NOMO-1 treated with dmso at 0.1 percent for 144 hours (cell line): Measurements from ENCODE around the gene GIMAP7.
"Not testable (repeated sequence)": the region's sequence is repeated elsewhere in the genome, so short reads cannot be mapped to it uniquely, and the experiment has no call there.

Experiments used
- DNase-seq: peaks from one replicate; lab custom pipeline; 2025; ENCODE audit not compliant: unreplicated experiment; lab: John Stamatoyannopoulos, UW

GIMAP7 gene

DNA sequence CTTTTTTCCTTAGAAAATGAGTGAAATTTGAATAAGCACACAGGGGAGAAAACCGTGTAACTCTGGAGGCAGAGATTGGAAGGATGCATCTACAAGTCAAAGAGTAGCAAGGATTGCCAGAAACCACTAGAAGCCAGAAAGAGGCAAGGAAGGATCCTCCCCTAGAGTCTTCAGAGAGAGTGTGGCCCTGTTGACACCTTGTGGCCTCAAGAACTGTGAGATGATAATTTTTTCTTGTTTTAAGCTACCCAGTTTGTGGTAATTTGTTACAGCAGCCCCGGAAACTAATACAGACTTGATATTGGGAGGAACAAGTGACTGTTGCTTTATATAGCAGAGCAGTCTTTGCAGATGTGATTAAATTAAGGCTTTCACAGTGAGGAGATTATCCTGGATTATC, 3.6 kb upstream of the GIMAP7 start:
- no peak for DNase-seq

DNA sequence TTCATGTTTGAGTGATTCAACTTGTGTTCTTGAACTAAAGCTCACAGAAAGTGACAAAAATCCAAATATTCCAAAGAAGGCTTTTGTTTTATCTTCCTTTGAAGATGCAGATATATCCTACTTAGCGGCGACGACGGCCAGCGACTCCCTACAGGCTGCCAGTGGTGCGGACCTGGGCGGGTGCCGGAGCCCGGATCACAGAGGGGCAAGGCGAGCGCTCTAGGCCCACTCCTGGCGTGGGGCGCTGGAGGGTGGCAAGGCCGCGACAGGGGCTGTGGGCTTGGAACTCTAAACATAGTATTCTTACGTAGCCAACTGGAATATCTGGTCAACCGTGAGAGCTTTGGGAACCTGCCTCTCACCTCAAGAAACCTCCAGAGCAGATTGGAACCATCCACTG, 914 bp upstream of the GIMAP7 start:
- DNase-seq, result no peak

DNA sequence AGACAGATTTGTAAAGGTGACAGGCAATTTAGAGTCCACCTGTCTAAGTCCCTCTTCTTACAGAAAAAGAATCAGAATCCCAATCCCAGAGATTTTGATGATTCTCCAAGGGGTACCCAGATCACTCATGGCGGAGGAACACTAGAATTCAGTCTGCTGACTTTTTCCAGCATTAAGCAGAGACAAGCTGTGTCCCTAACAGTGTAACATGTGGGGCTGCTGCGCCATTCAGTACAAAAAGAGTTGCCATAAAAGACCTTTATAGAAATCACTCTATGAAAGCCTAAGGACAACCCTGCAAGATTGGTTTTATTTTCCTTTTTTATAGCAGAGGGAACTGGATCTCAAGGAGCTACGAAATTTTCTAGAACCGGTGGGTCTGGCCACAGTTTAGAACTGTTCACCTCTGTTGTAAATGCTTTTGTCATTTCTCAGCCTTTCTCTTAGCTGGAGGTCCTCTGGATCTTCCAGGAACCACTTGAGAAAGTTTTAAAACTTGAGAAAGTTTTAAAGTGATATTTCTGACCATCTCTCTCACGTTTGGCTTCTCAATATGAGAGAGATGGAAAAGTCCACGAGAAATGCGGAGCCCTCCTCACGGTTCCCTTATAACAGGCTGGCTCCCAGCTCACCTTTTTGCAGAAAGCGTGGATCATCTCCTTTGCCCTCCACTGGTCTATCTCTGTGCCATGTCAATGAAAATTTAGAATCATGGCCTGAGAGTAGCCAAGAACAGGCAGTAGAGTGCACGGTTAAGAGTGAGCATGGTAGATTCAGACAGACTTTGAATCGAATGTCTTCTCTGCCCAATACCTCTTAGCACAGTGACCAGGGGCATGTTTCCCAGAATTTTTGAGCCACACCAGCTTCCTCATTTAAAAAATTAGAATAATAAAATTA, 826 bp downstream of the GIMAP7 start:
- no peak for DNase-seq

DNA sequence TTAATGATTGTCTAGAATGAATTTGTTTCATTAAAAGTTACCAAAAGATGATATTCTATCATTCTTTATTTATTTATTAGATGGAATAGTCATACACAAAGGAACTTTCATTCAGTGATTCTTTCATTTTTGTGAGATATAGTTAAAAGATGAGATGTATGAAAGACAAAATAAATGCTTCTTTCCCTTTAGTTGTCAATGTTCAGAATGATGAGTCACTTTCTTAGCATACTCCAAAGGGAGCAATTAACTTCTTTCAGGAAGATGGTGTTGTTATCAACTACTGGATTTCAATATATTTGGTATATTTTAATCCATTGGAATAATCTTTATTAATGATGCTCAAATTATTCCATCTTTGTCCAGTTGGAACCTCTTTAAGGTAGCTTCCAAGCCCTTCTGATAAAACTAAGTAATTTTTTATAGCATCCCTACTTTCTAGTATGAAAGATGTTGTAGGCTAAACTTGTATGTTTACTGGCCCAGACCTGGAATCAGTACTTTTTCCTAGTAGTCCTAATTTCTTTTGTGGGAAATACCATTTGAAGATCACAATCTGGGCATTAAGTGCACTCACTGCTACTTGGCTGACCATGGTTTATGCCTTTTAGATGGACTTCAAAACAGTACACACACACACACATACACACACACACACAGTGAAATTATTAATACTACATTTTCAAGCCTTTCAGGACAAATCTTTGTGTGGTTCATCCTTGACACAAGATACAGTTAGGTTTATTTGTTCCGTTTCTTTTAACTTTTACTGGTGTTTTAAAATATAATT, 2.5 kb downstream of the GIMAP7 start:
- DNase-seq, result no peak

DNA sequence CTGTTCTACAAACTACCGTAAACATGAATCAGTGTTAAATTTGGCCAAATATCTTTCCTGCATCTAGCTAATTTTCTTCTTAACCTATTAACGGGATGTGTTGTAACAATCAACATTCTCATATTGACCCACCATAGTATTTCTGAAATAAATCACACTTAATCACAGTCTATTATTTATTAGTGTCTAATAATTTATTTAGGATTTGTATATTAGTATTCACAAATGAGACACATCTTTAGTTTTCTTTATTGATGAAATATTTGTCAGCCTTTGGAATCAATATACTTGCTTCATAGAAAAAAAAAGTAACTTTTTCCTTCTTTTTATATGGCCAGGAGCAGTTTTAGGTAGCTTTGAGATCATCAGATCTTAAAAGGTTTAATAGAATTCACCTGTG, 4.6 kb downstream of the GIMAP7 start:
- no peak for DNase-seq

DNA sequence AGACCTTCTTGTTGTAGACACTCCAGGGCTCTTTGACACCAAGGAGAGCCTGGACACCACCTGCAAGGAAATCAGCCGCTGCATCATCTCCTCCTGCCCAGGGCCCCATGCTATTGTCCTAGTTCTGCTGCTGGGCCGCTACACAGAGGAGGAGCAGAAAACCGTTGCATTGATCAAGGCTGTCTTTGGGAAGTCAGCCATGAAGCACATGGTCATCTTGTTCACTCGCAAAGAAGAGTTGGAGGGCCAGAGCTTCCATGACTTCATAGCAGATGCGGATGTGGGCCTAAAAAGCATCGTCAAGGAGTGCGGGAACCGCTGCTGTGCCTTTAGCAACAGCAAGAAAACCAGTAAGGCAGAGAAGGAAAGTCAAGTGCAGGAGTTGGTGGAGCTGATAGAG, 5.5 kb downstream of the GIMAP7 start:
- no peak for DNase-seq

DNA sequence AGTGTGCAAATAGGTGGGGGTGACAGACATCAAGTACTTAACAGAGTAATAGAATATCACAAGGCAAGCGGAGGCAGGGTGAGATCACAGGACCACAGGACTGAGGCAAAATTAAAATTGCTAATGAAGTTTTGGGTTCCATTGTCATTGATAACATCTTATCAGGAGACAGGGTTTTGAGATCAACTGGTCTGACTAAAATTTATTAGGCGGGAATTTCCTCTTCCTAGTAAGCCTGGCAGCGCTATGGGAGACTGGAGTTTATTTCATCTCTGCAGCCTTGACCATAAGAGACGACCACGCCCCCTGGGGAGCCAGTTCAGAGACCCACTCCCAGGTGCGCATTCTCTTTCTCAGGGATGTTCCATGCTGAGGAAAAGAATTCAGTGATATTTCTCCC, 8.3 kb downstream of the GIMAP7 start:
- DNase-seq, result not testable (repeated sequence)

DNA sequence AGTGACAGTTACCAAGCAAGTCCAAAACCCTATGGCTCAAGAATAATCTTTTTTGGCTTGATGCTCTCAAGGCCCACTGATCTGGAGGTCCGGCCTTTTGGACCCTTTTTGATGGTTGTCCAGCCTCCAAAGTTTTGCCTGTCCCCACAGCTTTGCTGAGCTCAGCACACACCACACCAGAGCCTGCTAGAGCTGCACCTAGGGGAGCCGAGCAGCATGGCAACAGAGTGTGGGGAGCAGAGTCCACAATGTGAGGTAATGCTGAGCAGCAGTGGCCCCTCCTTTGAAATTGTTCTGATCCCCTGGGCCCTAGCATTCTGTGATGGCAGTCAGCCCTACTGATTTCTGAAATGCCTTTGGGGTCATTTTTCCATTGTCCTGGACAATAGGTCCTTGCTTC, 9.3 kb downstream of the GIMAP7 start:
- DNase-seq, result no peak

DNA sequence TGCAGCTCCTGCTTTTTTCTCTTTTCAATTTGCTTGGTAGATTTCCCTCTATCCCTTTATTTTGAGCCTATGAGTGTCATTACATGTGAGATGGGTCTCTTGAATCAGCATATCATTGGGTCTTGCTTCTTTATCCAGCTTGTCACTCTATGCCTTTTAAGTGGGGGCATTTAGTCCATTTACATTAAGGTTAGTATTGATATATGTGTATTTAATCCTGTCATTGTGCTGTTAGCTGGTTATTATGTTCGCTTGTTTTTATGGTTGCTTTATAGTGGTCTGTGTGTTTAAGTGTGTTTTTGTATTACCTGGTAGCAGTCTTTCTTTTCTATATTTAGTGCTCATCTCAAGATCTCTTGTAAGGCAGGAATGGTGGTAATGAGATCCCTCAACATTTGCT, 17.0 kb downstream of the GIMAP7 start:
- no peak for DNase-seq

DNA sequence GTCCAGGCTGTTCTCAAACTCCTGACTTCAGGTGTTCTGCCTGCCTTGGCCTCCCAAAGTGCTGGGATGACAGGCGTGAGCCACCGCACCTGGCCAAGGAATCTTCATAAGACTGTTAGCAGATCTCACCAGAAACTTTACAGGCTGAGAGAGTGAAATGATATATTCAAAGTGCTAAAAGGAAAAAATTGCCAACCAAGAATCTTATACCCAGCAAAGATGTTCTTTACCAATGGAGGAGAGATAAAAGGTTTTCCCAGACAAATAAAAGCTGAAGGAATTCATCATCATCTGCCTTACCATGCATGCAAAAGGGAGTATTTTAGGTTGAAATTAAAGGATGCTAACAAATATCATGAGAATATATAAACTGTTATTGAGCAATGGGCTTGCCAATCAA, 23.6 kb downstream of the GIMAP7 start:
- no peak for DNase-seq

DNA sequence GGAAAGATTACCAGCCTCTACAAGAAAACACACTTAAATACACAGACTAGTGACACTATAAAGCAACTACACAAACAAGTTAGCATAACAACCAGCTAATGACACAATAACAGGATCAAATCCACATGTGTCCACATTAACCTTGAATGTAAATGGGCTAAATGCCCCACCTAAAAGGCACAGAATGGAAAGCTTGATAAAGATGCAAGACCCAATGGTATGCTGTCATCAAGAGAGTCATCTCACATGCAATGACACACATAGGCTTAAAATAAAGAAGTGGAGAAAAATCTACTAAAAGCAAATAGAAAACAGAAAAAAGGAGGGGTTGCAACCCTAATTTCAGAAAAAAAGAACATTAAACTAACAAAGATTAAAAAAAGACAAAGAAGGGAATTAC, 38.5 kb downstream of the GIMAP7 start:
- DNase-seq, result no peak

DNA sequence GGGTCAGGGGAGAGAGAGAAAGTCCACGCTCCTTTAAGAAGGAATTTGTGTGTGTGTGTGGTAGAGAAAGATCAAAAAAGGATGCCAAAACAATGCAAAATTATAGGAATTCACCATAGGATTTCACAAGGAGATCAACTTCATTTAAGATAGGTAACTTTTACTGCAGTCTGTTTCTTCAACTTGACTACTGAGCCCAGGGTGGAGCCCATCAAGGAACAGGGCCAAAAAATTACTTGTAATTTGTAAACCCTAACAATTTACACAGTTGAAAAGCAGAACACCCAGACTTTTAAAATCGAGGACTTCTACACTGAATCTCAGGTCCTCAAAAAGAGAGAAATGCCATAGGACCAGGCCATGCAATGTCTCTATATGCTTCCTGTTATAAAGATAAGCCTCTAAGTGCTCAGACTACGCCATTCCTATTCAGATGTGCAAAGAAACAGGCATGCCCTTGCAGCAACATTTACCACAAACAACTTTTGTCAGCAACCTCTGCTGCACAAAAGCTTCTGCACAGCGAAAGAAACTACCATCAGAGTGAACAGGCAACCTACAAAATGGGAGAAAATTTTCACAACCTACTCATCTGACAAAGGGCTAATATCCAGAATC, 42.0 kb downstream of the GIMAP7 start:
- DNase-seq, result no peak

DNA sequence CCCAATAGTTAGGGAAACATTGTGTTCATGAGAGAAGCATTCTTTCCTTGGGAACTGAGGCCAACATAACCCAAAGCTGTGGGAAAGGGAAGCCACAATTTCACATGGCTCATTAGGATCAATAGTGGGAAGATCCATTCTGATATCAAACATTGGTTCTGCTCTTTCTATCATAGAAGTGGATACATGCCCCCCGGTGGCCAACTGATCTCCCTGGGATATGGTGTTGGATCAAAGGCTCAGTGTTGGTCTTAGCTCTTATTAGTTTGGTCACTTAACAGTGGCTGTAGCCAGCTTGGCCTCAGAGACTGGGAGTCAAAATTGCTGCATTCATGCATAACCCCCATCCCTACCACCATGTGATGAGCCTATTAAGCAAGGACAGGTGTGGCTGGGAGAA, 45.8 kb downstream of the GIMAP7 start:
- DNase-seq, result no peak

DNA sequence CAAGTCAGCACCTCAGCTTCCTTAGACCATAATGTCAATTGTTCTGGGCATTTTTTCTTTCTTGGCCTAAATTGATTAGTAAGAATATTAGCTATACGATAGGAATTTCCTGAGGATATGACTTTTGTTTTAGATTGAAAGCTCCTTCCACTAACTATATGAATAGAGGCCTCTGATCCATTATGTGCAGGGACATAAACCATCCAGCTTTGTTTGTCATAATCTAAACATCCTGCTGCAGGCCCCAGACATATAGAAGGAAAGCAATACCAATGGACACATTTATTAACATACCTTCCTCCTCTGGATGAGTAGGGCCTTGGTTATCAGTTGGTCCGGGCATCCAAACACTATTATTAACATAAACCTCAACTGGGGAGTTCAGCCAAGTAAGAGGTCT, 48.2 kb downstream of the GIMAP7 start:
- no peak for DNase-seq

DNA sequence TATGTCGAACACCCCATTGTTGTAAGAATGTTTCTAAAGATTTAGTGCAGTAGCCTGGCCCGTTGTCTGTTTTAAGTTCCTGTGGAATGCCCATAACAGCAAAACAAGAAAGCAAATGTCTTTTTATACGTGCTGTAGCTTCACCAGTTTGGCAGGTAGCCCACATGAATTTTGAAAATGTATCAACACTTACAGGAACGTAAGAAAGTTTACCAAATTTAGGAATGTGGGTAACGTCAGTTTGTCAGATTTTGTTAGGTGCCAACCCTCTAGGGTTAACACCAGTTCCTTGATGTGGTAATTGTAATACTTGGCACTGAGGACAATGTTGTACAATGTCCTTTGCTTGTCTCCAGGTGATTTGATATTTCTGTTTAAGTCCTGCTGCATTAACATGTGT, 49.3 kb downstream of the GIMAP7 start:
- DNase-seq, result no peak

DNA sequence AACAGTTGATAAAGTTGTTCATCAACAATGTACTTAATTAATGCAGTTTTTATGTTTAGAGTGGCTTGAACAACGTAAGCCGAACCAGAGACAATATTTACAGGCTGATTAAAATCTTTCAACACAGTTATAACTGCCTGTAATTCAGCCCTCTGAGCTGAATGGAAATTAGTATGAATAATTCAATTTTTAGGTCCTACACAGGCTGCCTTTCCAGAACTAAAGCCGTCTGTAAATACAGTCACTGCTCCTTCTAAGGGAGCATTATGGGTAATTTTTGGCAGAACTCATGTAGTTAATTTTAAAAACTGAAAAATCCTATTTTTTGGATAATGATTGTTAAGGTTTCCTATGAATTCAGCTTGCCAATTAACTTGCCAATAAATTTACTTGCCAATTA, 49.9 kb downstream of the GIMAP7 start:
- no peak for DNase-seq

DNA sequence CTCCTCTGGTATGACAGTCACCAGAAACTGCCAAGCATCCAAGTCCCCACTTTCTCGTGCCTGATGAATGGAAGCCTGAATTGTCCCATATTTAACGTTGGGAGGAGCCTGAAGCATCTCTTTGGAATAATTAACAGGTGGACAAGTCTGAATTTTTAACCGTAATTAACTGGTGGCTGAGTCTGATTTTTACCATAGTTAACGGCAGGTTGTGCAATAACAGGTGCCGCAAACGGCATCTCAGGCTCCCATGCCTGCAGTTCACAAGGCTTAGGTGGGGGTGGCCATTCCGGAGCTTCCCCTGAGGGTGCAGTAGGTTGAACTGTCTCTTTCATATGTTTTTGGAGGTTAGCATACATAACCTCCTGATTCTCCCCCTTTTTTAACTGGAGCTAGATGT, 50.6 kb downstream of the GIMAP7 start:
- no peak for DNase-seq

DNA sequence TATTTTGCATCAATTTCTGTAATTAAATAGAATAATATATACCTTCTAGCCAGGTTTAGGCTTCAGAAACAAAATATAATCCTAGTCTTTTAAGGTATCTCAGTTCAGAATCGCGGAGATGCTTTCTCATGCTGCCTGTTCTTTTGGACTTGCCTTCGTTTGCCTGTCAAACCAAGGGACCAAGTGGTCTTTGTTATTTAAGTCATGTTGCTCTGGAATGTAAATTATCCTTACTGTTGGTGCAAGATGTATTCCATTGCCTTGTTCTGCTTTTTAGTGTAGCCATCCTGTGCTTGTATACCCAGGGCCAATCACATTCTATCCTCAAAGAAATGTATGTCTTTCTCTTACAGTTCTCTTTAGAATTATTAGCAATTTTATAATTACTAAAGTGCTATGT, 51.5 kb downstream of the GIMAP7 start:
- no peak for DNase-seq

DNA sequence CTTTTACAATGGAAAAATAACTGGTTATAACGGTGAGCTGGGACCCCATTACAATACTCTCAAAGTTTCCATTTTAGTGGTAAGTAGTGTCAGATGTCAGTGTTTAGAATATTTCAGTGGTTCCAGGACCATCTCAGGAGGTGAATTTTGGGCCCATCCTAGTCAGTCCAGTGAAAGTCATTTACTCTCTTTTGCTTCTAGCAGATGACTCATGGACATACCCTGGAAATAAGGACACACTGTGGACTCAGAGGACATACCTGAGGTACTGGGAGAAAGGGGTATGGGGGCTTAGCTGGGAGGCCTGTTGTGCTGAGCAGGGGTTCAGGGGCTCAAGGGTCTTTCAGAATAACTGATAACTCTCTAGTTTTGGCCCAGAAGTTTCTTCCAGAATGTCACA, 51.9 kb downstream of the GIMAP7 start:
- no peak for DNase-seq

DNA sequence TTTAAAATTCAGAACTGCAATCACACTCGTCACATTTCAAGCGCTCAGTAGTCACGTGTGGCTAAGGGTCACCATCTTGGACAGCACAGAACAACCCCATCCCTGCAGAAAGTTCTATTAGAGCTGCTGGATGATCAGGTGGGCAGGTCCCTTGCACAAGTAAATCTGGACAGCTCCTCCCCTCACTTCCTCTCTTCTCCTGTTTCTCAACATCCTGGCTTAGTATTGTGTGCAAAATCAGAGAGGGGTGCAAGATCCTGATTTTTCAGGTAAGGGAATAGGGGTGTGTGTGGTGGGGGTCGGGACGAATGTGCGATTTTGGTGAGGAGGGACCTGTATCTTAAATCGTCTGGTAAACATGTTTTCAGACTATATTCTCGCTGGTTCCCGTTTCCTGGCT, 52.5 kb downstream of the GIMAP7 start, which contains the start of gene GIMAP4:
Gene GIMAP4 (plus strand): TSS at position 222 of the 400 bp plus-strand sequence. CDS start 2,512 bp downstream, outside the sequence.
- no peak for DNase-seq

DNA sequence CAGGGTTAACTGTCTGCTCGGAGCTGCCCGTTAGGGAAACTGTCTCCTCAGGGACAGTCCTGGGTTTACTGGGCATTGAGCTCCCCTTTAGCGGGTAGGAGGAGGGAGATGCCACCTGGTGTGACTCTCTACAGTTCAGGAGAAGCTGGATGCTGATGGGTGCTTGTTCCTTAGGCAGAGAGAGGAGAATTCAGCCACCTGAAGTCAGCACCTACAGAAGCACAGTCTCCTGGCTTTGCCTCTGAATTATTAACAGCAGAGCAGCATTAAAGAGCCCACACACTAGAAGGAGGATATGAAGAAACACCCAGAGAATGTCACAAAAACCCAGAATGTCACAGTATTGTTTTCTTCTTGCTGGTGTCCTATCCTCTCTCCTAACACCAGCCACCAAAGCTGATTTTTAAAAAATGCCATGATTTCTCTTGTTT, 53.2 kb downstream of the GIMAP7 start:
- DNase-seq, result no peak

DNA sequence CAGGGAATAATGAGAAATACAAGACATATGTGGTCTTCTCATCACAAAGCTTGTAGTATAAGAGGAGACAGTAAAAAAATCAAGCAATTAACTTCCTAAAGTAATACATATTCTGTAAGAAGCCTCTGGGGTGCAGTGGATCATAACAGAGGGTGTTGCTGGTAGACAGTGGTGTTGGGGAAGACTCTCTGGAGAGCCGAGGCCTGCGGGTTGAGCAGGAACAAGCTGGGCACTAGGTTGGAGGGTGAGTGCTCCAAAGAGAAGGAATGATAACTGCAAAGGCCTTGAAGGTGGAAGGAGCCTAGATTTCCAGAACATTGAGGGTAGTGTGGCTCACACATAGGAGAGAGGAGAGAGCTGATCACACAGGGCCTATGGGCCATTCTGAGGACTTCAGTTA, 54.0 kb downstream of the GIMAP7 start:
- no peak for DNase-seq
